SK-N-SH (cell line): ENCODE data around the gene HMGN2. TPM values are rescaled to one million over a fixed set of nuclear protein-coding genes. Genes with fewer than 3 reads are reported as not detected.

Source experiments
- CTCF ChIA-PET: fragments of 300-600, 350-600 bp; formaldehyde crosslinking; extraction: SDS; loops from one replicate; lab custom pipeline; 2021; lab: Yijun Ruan, JAX
- POLR2A ChIA-PET: fragments of 350-600 bp; sonication (Branson Sonifier 250); formaldehyde crosslinking; extraction: SDS; loops from one replicate; lab custom pipeline; 2020; ENCODE audit warnings: antibody characterized with exemption, inconsistent platforms; lab: Yijun Ruan, JAX
- DNase-seq: peaks from one replicate; pipeline ENCODE4 v3.0.0; 2012
- H2AFZ ChIP-seq: fragments of 200-600 bp; sonication (generic); 2 replicates; pipeline ENCODE4 v1.8.1; 2016; ENCODE audit warnings: antibody characterized with exemption, mild to moderate bottlenecking, low read depth
- H3F3A ChIP-seq: fragments of 200-600 bp; sonication (generic); replicated peaks from 2 replicates; pipeline ENCODE3; 2016; ENCODE audit warnings: antibody characterized with exemption, mild to moderate bottlenecking; ENCODE audit not compliant: insufficient read depth
- H3K27ac ChIP-seq, 2 experiments: fragments of 200-500 bp in 1 of 2; fragments of 200-600 bp in 1 of 2; sonication (Bioruptor generic) in 1 of 2; sonication (generic), shearing (Covaris generic) in 1 of 2; 2 replicates each; pipeline versions ENCODE4 v1.5.1 to v1.6.1; 2014 to 2016; ENCODE audit warnings: low read depth in 2 of 2, inconsistent platforms in 1 of 2, low read length in 1 of 2, mild to moderate bottlenecking in 1 of 2, mixed read lengths in 1 of 2
- H3K27me3 ChIP-seq: fragments of 200-600 bp; sonication (generic), shearing (Covaris generic); 2 replicates; pipeline ENCODE4 v1.6.1; 2016; ENCODE audit warnings: mixed run types; ENCODE audit not compliant: insufficient read depth
- H3K36me3 ChIP-seq, 2 experiments: fragments of 200-500 bp in 1 of 2; fragments of 200-600 bp in 1 of 2; sonication (Bioruptor generic) in 1 of 2; sonication (generic) in 1 of 2; replicated peaks in 1 of 2; 2 replicates each; pipeline versions ENCODE3 to v1.5.1; 2014 to 2016; ENCODE audit warnings: low read length in 1 of 2, mild to moderate bottlenecking in 1 of 2; ENCODE audit not compliant: insufficient read depth in 2 of 2, control insufficient read depth in 1 of 2
- H3K4me1 ChIP-seq, 2 experiments: fragments of 200-500 bp in 1 of 2; fragments of 200-600 bp in 1 of 2; sonication (Bioruptor generic) in 1 of 2; sonication (generic), shearing (Covaris generic) in 1 of 2; 2 replicates each; pipeline versions ENCODE4 v1.5.1 to v1.6.1; 2014 to 2016; ENCODE audit warnings: low read depth in 1 of 2, low read length in 1 of 2, mixed run types in 1 of 2; ENCODE audit not compliant: insufficient read depth in 2 of 2, control insufficient read depth in 1 of 2
- H3K4me2 ChIP-seq: fragments of 200-600 bp; sonication (generic), shearing (Covaris generic); 2 replicates; pipeline ENCODE4 v1.6.1; 2017; ENCODE audit warnings: mixed run types
- H3K4me3 ChIP-seq, 2 experiments: fragments of 200-500 bp in 1 of 2; fragments of 200-600 bp in 1 of 2; sonication (Bioruptor generic) in 1 of 2; sonication (generic), shearing (Covaris generic) in 1 of 2; 2 replicates each; pipeline versions ENCODE4 v1.5.1 to v1.8.1; 2014 to 2016; ENCODE audit warnings: low read depth in 2 of 2, inconsistent platforms in 1 of 2, low read length in 1 of 2, mild to moderate bottlenecking in 1 of 2, mixed read lengths in 1 of 2, moderate library complexity in 1 of 2
- H3K79me2 ChIP-seq: fragments of 200-600 bp; sonication (generic); 2 replicates; pipeline ENCODE4 v1.8.1; 2017; ENCODE audit warnings: mild to moderate bottlenecking; ENCODE audit not compliant: insufficient read depth
- H3K9ac ChIP-seq: fragments of 200-600 bp; sonication (generic); 2 replicates; pipeline ENCODE4 v1.6.1; 2017; ENCODE audit warnings: mixed run types
- H3K9me2 ChIP-seq: fragments of 200-600 bp; sonication (generic); 2 replicates; pipeline ENCODE4 v1.6.1; 2017; ENCODE audit warnings: mixed run types
- H3K9me3 ChIP-seq: fragments of 200-600 bp; sonication (generic); 2 replicates; pipeline ENCODE4 v1.6.1; 2017; ENCODE audit warnings: mixed run types, mild to moderate bottlenecking, moderate library complexity
- H4K20me1 ChIP-seq: fragments of 200-600 bp; sonication (generic); 2 replicates; pipeline ENCODE4 v1.6.1; 2017; ENCODE audit warnings: mild to moderate bottlenecking, mixed run types; ENCODE audit not compliant: insufficient read depth
- CHD2 ChIP-seq: fragments of 150-350 bp; IDR thresholded peaks from 2 replicates; pipeline ENCODE4 v1.6.1; 2018; ENCODE audit warnings: low read length; ENCODE audit not compliant: partially characterized antibody
- CTCF ChIP-seq: fragments of 200-600 bp; sonication (generic); IDR thresholded peaks from 2 replicates; pipeline ENCODE4 v1.6.1; 2017; ENCODE audit warnings: antibody characterized with exemption, mild to moderate bottlenecking, moderate library complexity
- EZH2phosphoT487 ChIP-seq: fragments of 200-600 bp; sonication (generic); IDR thresholded peaks from 2 replicates; pipeline ENCODE4 v1.6.1; 2017; ENCODE audit warnings: low read depth, mixed run types, mild to moderate bottlenecking, antibody characterized with exemption, moderate library complexity, borderline replicate concordance
- FOSL2 ChIP-seq: IDR thresholded peaks from 2 replicates; pipeline ENCODE4 v1.4.0; 2012; ENCODE audit warnings: low read depth, mild to moderate bottlenecking, moderate library complexity, borderline replicate concordance
- FOXM1 ChIP-seq: IDR thresholded peaks from 2 replicates; pipeline ENCODE4 v1.4.0; 2012; ENCODE audit warnings: low read depth, mild to moderate bottlenecking
- GABPA ChIP-seq: IDR thresholded peaks from 2 replicates; pipeline ENCODE4 v1.4.0; 2012; ENCODE audit warnings: low read depth, mild to moderate bottlenecking
- MEF2A ChIP-seq: IDR thresholded peaks from 2 replicates; pipeline ENCODE4 v1.4.0; 2012; ENCODE audit warnings: low read depth, borderline replicate concordance
- MXI1 ChIP-seq: IDR thresholded peaks from 2 replicates; pipeline ENCODE4 v1.6.1; 2012; ENCODE audit warnings: mild to moderate bottlenecking, low read depth, low read length, improper control_type of control experiment
- NFIC ChIP-seq: IDR thresholded peaks from 2 replicates; pipeline ENCODE4 v1.4.0; 2012; ENCODE audit warnings: borderline replicate concordance
- RCOR1 ChIP-seq: fragments of 150-350 bp; IDR thresholded peaks from 2 replicates; pipeline ENCODE4 v1.6.1; 2017; ENCODE audit warnings: antibody characterized with exemption, low read length
- SIN3A ChIP-seq: IDR thresholded peaks from 2 replicates; pipeline ENCODE4 v1.6.1; 2012; ENCODE audit warnings: low read depth, mild to moderate bottlenecking, low read length, moderate library complexity, borderline replicate concordance
- TAF1 ChIP-seq: IDR thresholded peaks from 2 replicates; pipeline ENCODE4 v1.6.1; 2012; ENCODE audit warnings: low read depth, mild to moderate bottlenecking, low read length, moderate library complexity, borderline replicate concordance
- TEAD4 ChIP-seq: IDR thresholded peaks from 2 replicates; pipeline ENCODE4 v1.4.0; 2012; ENCODE audit warnings: mild to moderate bottlenecking, borderline replicate concordance; ENCODE audit not compliant: insufficient read depth
- USF1 ChIP-seq: IDR thresholded peaks from 2 replicates; pipeline ENCODE4 v1.4.0; 2012; ENCODE audit warnings: low read depth, borderline replicate concordance
- YY1 ChIP-seq: IDR thresholded peaks from 2 replicates; pipeline ENCODE4 v1.4.0; 2012; ENCODE audit warnings: low read depth, mild to moderate bottlenecking
- ZBTB33 ChIP-seq: IDR thresholded peaks from 2 replicates; pipeline ENCODE4 v1.4.0; 2012; ENCODE audit warnings: low read depth, borderline replicate concordance
- WGBS: methylation state at CpG from one replicate; pipeline ENCODE4 v1.1.6; 2017; ENCODE audit warnings: low lambda C conversion rate; 5-methylcytosine and 5-hydroxymethylcytosine counted together
- polyA plus RNA-seq, 3 experiments: library from polyadenylated mRNA; depleted of rRNA; stranded (reverse); fragments of >200 nt; gene quantifications; 2 replicates each; pipeline ENCODE4 v1.2.3, GENCODE V29; 2012

HMGN2 gene
- polyA plus RNA-seq, 1 of the 3 experiments (the other 2 are of a cell fraction), result 644 TPM

- Histone ChIP-seq H3K4me2 (no peak overlapping the region), H3K9me3 (no peaks in the 10 kb centered on the region), H3K9me2 (no peaks in the 10 kb centered on the region), H3K4me3 (no peak overlapping the region), H3F3A (no peaks in the 10 kb centered on the region), H3K27me3 (peaks cover 18% of the 10 kb centered on the region; the same call in 1 of the 2 replicates), H4K20me1 (no peaks in the 10 kb centered on the region), H3K27ac (no peak overlapping the region), H3K4me1 (no peaks in the 10 kb centered on the region), H3K9ac (no peak overlapping the region), H3K36me3 (no peaks in the 10 kb centered on the region), H3K79me2 (no peaks in the 10 kb centered on the region), H2AFZ (no peak overlapping the region)
- CTCF ChIA-PET, result no interaction called here
- no peak for TF ChIP-seq SIN3A
- TF ChIP-seq YY1, result no peak
- TF ChIP-seq MEF2A, result no peak
- TF ChIP-seq TAF1, result no peak
- no peak for TF ChIP-seq GABPA
- no peak for TF ChIP-seq NFIC
- no peak for TF ChIP-seq CHD2
- TF ChIP-seq ZBTB33, result no peak
- TF ChIP-seq TEAD4, result no peak
- TF ChIP-seq RCOR1, result no peak
- TF ChIP-seq FOXM1, result no peak
- no peak for TF ChIP-seq USF1
- TF ChIP-seq CTCF, result no peak
- no peak for TF ChIP-seq FOSL2
- no peak for TF ChIP-seq MXI1
- TF ChIP-seq EZH2phosphoT487, result no peak
- DNase-seq, result no peak
- 79% methylated on average over 14 of the region's 14 CpGs for WGBS
- POLR2A ChIA-PET, result no interaction called here
These were observed 49.4 kb downstream of the HMGN2 start for GRCh38 chr1:26521669-26522030.
